WTC11 (cell line): ENCODE measurements around the gene CRACDL. TPM values are rescaled to one million over a fixed set of nuclear protein-coding genes. Genes with fewer than 3 reads are reported as not detected.

Experiments used
- ATAC-seq: fragments of 200-7000 bp; cut with Tn5 transposase; 2 replicates; pipeline ENCODE4 v1.10.0; 2021; ENCODE audit warnings: mild to moderate bottlenecking, moderate library complexity
- CTCF ChIA-PET: fragments of 300-600 bp; sonication (Branson Sonifier 250); formaldehyde crosslinking; loops from one replicate; lab custom pipeline; 2021; ENCODE audit warnings: antibody characterized with exemption; lab: Charles Lee
- POLR2A ChIA-PET: fragments of 350-600 bp; sonication (Branson Sonifier 250); formaldehyde crosslinking; loops from one replicate; lab custom pipeline; 2021; ENCODE audit warnings: antibody characterized with exemption; lab: Charles Lee
- DNase-seq: peaks from one replicate; pipeline ENCODE4 v3.0.0; 2021; ENCODE audit warnings: low spot score
- H3K27ac Mint-ChIP-seq: 2 replicates; pipeline ENCODE4 v1.8.0; 2021; ENCODE audit warnings: mixed read lengths
- H3K27me3 Mint-ChIP-seq: 2 replicates; pipeline ENCODE4 v1.8.0; 2021; ENCODE audit warnings: low read depth, mild to moderate bottlenecking, moderate library complexity, mixed read lengths
- H3K36me3 Mint-ChIP-seq: 2 replicates; pipeline ENCODE4 v1.8.0; 2021; ENCODE audit warnings: mixed read lengths
- H3K4me1 Mint-ChIP-seq: 2 replicates; pipeline ENCODE4 v1.8.0; 2022; ENCODE audit warnings: mixed read lengths
- H3K4me3 Mint-ChIP-seq: 2 replicates; pipeline ENCODE4 v1.8.0; 2021; ENCODE audit warnings: mild to moderate bottlenecking, moderate library complexity, mixed read lengths
- H3K9me3 Mint-ChIP-seq: 2 replicates; pipeline ENCODE4 v1.8.0; 2021; ENCODE audit warnings: mixed read lengths
- ARID4B ChIP-seq: sonication (generic); formaldehyde crosslinking; IDR thresholded peaks from 2 replicates; pipeline ENCODE4 v1.8.0; 2023; ENCODE audit warnings: missing genetic modification reagents, mild to moderate bottlenecking, borderline replicate concordance
- ATF2 ChIP-seq: sonication (generic); formaldehyde crosslinking; IDR thresholded peaks from 2 replicates; pipeline ENCODE4 v1.8.1; 2022; ENCODE audit warnings: low read depth, missing genetic modification reagents, borderline replicate concordance
- ATF3 ChIP-seq: sonication (generic); formaldehyde crosslinking; conservative IDR thresholded peaks from 2 replicates; pipeline ENCODE4 v1.8.1; 2022; ENCODE audit warnings: mild to moderate bottlenecking, missing genetic modification reagents
- ATF6 ChIP-seq: sonication (generic); formaldehyde crosslinking; IDR thresholded peaks from 2 replicates; pipeline ENCODE4 v1.8.1; 2023; ENCODE audit warnings: mild to moderate bottlenecking, missing genetic modification reagents
- ESRRA ChIP-seq: sonication (generic); formaldehyde crosslinking; IDR thresholded peaks from 2 replicates; pipeline ENCODE4 v1.8.1; 2022; ENCODE audit warnings: mild to moderate bottlenecking, missing genetic modification reagents, borderline replicate concordance
- ETV6 ChIP-seq: sonication (generic); formaldehyde crosslinking; IDR thresholded peaks from 2 replicates; pipeline ENCODE4 v1.8.1; 2022; ENCODE audit warnings: mild to moderate bottlenecking, missing genetic modification reagents
- GABPB1 ChIP-seq: sonication (generic); formaldehyde crosslinking; IDR thresholded peaks from 2 replicates; pipeline ENCODE4 v1.8.1; 2023; ENCODE audit warnings: mild to moderate bottlenecking, missing genetic modification reagents
- IRF1 ChIP-seq: sonication (generic); formaldehyde crosslinking; IDR thresholded peaks from 2 replicates; pipeline ENCODE4 v1.8.0; 2023; ENCODE audit warnings: missing genetic modification reagents
- MXD4 ChIP-seq: fragments of 250-450 bp; sonication (Bioruptor Pico); IDR thresholded peaks from 2 replicates; pipeline ENCODE4 v1.8.0; 2021; ENCODE audit warnings: mild to moderate bottlenecking, moderate library complexity, borderline replicate concordance
- PRRX2 ChIP-seq: fragments of 250-450 bp; sonication (Bioruptor Pico); IDR thresholded peaks from 2 replicates; pipeline ENCODE4 v1.8.0; 2021; ENCODE audit warnings: mild to moderate bottlenecking
- ZMAT4 ChIP-seq: fragments of 250-450 bp; sonication (Bioruptor Pico); IDR thresholded peaks from 2 replicates; pipeline ENCODE4 v1.9.0; 2021; ENCODE audit warnings: mild to moderate bottlenecking
- ZNF138 ChIP-seq: sonication (generic); formaldehyde crosslinking; conservative IDR thresholded peaks from 2 replicates; pipeline ENCODE4 v1.8.1; 2022; ENCODE audit warnings: mild to moderate bottlenecking, moderate library complexity, missing genetic modification reagents
- ZNF281 ChIP-seq: sonication (generic); formaldehyde crosslinking; IDR thresholded peaks from 2 replicates; pipeline ENCODE4 v1.8.0; 2023; ENCODE audit warnings: mild to moderate bottlenecking, missing genetic modification reagents
- ZNF317 ChIP-seq: sonication (generic); formaldehyde crosslinking; IDR thresholded peaks from 2 replicates; pipeline ENCODE4 v1.8.1; 2023; ENCODE audit warnings: low read depth, mild to moderate bottlenecking, moderate library complexity, missing genetic modification reagents, borderline replicate concordance
- ZNF396 ChIP-seq: fragments of 250-450 bp; sonication (Bioruptor Pico); IDR thresholded peaks from 2 replicates; pipeline ENCODE4 v1.8.0; 2021; ENCODE audit warnings: mild to moderate bottlenecking, moderate library complexity, borderline replicate concordance
- total RNA-seq: library from RNA; stranded (reverse); gene quantifications from 3 replicates; pipeline ENCODE4 v1.2.3, GENCODE V29; 2021

Gene CRACDL
- total RNA-seq, 1 experiment from 2014 or later = 0.72 TPM

- TF ChIP-seq ARID4B (CRISPR knock-in tag) (no peak), PRRX2 (CRISPR knock-in tag) (no peak)
Measured at GRCh38 chr2:98850074-98850473, 86.0 kb downstream of the CRACDL start (continued).

GRCh38 chr2:98849113-98849512 lies 86.9 kb downstream of the CRACDL start:
- H3K4me3 Mint-ChIP-seq = no peak overlapping the region
- ChIA-PET CTCF (interaction anchor here (1.0 kb wide), 1 partner anchor 200 kb away, joined by 3 read pairs; no protein-coding TSS in a partner anchor), POLR2A (no interaction called here)
- no peaks in the 10 kb centered on the region for H3K9me3 Mint-ChIP-seq
- H3K27ac Mint-ChIP-seq = no peak overlapping the region
- TF ChIP-seq ZNF396 (CRISPR knock-in tag) (no peak), IRF1 (CRISPR knock-in tag) (no peak), ESRRA (CRISPR knock-in tag) (no peak), GABPB1 (CRISPR knock-in tag) (no peak), ATF2 (CRISPR knock-in tag) (no peak), ZNF317 (CRISPR knock-in tag) (no peak), MXD4 (CRISPR knock-in tag) (no peak), ATF3 (no peak), ATF6 (CRISPR knock-in tag) (no peak), ETV6 (CRISPR knock-in tag) (no peak), ZMAT4 (CRISPR knock-in tag) (no peak), ZNF138 (CRISPR knock-in tag) (no peak), ZNF281 (CRISPR knock-in tag) (no peak)
- no peaks in the 10 kb centered on the region for H3K4me1 Mint-ChIP-seq
- DNase-seq (no peak), ATAC-seq (no peak)
- no peaks in the 10 kb centered on the region for H3K27me3 Mint-ChIP-seq
- no peaks in the 10 kb centered on the region for H3K36me3 Mint-ChIP-seq
